Omental fat pad (tissue), 4 donors: Measurements from ENCODE around the gene EFCAB8. TPM values are rescaled to one million over a fixed set of nuclear protein-coding genes. Genes with fewer than 3 reads are reported as not detected.
A peak's percentile ranks its signal among the peaks of the same experiment; 100 is the strongest.

ENCODE experiments used
- ATAC-seq: fragments of 150-250 bp; one replicate; pipeline ENCODE4 v1.9.1; 2016; ENCODE audit warnings: mild to moderate bottlenecking, moderate library complexity; ENCODE audit not compliant: low FRiP score
- DNase-seq: peaks from one replicate; pipeline ENCODE4 v3.0.0-alpha.2; 2019; ENCODE audit warnings: low spot score
- total RNA-seq, 4 donors: library from RNA; depleted of rRNA; stranded (reverse); fragments of >200 nt; gene quantifications; one replicate each; pipeline ENCODE4 v1.1.0, GENCODE V29; 2016
- TF ChIP-seq, protein P1 (sequence below), 3 donors: fragments of 450-650 bp; IDR thresholded peaks; one replicate each; pipeline ENCODE4 v1.5.1; 2016 to 2017; ENCODE audit warnings: antibody characterized with exemption in 3 of 3, mild to moderate bottlenecking in 3 of 3, moderate library complexity in 2 of 3

EFCAB8 gene
- total RNA-seq, 4 donors from 2014 or later, result 0.24 TPM; not detected in 3

DNA sequence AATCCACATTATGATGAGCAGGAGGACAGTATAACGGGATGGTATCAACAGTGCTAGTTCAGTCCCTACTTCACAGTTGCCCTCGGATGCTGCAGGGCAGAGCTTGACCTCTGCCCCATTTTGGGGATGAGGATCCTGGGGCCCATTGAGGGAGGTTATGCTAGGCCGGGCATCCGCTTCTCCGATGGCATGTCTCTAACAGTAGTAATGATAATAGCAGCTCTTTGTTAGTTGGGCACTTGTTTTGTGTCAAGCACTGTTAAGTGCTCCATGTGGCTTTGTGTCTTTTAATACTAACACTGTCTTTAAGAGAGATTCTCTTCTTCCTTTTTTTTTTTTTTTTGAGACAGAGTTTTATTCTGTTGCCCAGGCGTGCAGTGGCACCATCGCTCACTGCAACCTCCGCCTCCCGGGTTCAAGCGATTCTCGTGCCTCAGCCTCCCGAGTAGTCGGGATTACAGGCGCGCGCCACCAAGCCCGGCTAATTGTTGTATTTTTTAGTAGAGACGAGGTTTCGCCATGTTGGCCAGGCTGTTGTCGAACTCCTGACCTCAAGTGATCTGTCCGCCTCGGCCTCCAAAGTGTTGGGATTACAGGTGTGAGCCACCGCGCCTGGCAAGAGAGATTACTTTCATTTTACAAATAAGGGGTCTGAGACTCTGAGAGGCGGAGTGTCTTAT is 37.9 kb upstream of the EFCAB8 start:
- no peak for ATAC-seq
- no peak for DNase-seq
- TF ChIP-seq, protein P1, sequence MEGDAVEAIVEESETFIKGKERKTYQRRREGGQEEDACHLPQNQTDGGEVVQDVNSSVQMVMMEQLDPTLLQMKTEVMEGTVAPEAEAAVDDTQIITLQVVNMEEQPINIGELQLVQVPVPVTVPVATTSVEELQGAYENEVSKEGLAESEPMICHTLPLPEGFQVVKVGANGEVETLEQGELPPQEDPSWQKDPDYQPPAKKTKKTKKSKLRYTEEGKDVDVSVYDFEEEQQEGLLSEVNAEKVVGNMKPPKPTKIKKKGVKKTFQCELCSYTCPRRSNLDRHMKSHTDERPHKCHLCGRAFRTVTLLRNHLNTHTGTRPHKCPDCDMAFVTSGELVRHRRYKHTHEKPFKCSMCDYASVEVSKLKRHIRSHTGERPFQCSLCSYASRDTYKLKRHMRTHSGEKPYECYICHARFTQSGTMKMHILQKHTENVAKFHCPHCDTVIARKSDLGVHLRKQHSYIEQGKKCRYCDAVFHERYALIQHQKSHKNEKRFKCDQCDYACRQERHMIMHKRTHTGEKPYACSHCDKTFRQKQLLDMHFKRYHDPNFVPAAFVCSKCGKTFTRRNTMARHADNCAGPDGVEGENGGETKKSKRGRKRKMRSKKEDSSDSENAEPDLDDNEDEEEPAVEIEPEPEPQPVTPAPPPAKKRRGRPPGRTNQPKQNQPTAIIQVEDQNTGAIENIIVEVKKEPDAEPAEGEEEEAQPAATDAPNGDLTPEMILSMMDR (IDR thresholded peaks at IDR 0.05), result no peak

GRCh38 chr20:32822225-32822624 is 36.5 kb upstream of the EFCAB8 start:
- ATAC-seq (no peak), DNase-seq (no peak)
- TF ChIP-seq, protein P1 (IDR thresholded peaks at IDR 0.05), result no peak

DNA sequence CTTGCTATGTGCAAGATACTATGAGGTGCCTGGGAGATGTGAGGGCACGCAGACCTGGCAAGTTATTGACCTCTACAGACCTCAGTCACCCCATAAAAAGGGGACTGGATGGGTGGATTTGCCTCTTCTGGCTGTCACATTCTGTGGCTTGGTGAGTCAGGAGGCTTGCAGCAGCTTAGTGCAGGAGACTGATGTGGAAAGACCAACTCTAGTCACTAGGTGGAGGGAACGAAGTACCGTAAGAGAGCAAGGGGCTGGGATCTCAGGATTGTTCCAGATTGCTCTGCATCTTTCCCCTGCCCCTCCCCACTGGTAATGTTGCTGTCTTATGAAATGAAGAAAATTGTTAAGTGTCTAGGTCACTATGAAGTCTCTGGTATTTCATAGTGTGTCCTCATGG is 35.6 kb upstream of the EFCAB8 start:
- TF ChIP-seq, protein P1 (IDR thresholded peaks at IDR 0.05), result no peak
- ATAC-seq, result peak; percentile 62
- no peak for DNase-seq

GRCh38 chr20:32823737-32824588 is 34.8 kb upstream of the EFCAB8 start:
- TF ChIP-seq, protein P1 (IDR thresholded peaks at IDR 0.05), result no peak
- DNase-seq, result no peak
- ATAC-seq, result no peak

GRCh38 chr20:32828029-32828680 is 30.6 kb upstream of the EFCAB8 start:
- TF ChIP-seq, protein P1 (IDR thresholded peaks at IDR 0.05), result no peak
- DNase-seq, result no peak
- no peak for ATAC-seq

GRCh38 chr20:32829311-32830005 is 29.3 kb upstream of the EFCAB8 start:
- TF ChIP-seq, protein P1 (IDR thresholded peaks at IDR 0.05), result no peak
- DNase-seq, result no peak

More at GRCh38 chr20:32829311-32830005, 29.3 kb upstream of the EFCAB8 start:
- no peak for ATAC-seq
